ENCODE results near the gene C2. TPM values are rescaled to one million over a fixed set of nuclear protein-coding genes. Genes with fewer than 3 reads are reported as not detected.

Gene C2
- total RNA-seq, 6 experiments from 2014 or later, result 0.24 to 0.43 (median 0.43) TPM; not detected in 2

DNA sequence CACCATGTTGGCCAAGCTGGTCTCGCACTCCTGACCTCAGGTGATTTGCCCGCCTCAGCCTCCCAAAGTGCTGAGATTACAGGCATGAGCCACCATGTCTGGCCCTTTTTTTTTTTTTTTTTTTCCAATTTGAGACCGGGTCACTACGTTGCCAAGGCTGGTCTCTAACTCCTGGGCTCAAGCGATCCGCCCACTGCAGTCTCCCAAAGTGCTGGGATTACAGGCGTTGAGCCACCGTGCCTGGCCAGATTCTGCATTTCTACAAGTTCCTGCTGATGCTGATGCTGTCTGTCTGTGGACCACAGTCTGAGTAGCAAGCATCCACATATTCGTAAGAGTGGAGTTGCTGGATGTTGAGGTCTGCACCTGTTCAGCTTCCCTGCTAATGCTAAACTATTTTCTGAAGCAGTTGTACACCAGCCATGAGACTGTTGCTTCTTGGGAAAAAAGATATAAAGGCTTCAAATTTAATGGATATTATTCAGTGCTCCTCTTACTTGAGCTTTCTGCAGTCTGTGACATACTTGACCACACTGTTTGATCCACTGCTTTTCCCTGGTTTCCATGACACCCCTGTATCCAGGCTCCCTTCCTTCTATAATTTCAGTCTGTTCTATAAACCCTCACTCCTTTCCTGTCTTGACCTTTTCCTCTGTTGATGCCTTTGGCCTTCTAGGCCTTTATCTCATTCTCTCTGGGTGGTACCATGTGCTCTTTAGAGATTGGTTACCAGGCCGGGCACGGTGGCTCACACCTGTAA is 15.5 kb upstream of the C2 start:
- DNase-seq, result no peak
- H3K27ac Mint-ChIP-seq, result peak overlapping the region; percentile 59
- H3K36me3 Mint-ChIP-seq (ENCODE audit: low read depth), result no peaks in the 10 kb centered on the region
- H3K27me3 Mint-ChIP-seq (ENCODE audit: insufficient read depth), result peaks cover 4% of the 10 kb centered on the region; the same call in 1 of the 2 replicates
- H3K9me3 Mint-ChIP-seq, result no peaks in the 10 kb centered on the region
- TF ChIP-seq, protein P1, sequence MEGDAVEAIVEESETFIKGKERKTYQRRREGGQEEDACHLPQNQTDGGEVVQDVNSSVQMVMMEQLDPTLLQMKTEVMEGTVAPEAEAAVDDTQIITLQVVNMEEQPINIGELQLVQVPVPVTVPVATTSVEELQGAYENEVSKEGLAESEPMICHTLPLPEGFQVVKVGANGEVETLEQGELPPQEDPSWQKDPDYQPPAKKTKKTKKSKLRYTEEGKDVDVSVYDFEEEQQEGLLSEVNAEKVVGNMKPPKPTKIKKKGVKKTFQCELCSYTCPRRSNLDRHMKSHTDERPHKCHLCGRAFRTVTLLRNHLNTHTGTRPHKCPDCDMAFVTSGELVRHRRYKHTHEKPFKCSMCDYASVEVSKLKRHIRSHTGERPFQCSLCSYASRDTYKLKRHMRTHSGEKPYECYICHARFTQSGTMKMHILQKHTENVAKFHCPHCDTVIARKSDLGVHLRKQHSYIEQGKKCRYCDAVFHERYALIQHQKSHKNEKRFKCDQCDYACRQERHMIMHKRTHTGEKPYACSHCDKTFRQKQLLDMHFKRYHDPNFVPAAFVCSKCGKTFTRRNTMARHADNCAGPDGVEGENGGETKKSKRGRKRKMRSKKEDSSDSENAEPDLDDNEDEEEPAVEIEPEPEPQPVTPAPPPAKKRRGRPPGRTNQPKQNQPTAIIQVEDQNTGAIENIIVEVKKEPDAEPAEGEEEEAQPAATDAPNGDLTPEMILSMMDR (IDR thresholded peaks at IDR 0.05), result no peak
- H3K4me1 Mint-ChIP-seq (ENCODE audit: low read depth), result peaks cover 36% of the 10 kb centered on the region
- H3K4me3 Mint-ChIP-seq, result no peak overlapping the region

DNA sequence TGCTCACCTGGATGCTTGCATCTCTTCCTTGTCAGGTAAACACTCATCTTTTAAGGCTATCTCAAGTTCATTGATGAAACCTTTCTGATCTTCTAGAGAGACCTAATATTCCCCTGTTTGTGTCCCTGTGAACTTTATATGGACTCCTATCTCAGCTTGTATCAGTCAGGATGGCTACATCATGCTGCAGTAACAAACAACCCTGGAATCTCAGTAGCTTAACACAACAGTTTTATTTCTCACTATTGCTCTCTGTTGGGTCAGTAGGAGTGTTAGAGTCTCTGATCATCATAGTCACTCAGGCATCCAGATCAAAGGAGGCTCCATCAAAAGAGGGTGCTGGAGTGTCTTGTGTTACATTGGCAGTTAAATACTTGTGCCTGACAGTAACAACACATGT is 12.2 kb upstream of the C2 start:
- Mint-ChIP-seq H3K4me3 (no peak overlapping the region), H3K4me1 (ENCODE audit: low read depth) (peaks cover 15% of the 10 kb centered on the region), H3K9me3 (no peaks in the 10 kb centered on the region), H3K27ac (no peak overlapping the region), H3K36me3 (ENCODE audit: low read depth) (no peaks in the 10 kb centered on the region), H3K27me3 (ENCODE audit: insufficient read depth) (peaks cover 6% of the 10 kb centered on the region)
- no peak for DNase-seq
- TF ChIP-seq, protein P1 (IDR thresholded peaks at IDR 0.05), result no peak

DNA sequence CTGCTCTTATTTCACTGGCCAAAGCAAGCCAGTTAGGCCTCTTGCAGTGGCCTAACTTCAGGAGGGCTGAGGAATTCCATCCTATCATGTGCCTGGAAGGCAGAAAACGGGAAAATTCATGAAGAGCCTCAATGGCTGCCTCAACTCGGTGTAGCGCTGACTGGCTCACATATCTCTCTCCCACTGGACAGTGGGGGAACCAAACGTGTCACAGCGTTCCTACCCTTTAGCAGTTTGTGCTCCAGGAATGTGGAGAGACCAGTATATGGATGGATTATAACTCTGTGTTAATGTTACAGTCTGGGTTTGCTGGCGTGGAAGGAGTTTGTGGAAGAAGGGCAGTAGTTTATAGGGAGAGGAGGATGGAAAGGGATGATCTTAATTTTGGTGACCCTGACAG is 11.8 kb upstream of the C2 start:
- Mint-ChIP-seq H3K27ac (no peak overlapping the region), H3K9me3 (no peaks in the 10 kb centered on the region), H3K4me1 (ENCODE audit: low read depth) (peaks cover 11% of the 10 kb centered on the region), H3K27me3 (ENCODE audit: insufficient read depth) (peaks cover 6% of the 10 kb centered on the region), H3K4me3 (no peak overlapping the region), H3K36me3 (ENCODE audit: low read depth) (no peaks in the 10 kb centered on the region)
- TF ChIP-seq, protein P1 (IDR thresholded peaks at IDR 0.05), result no peak
- no peak for DNase-seq

DNA sequence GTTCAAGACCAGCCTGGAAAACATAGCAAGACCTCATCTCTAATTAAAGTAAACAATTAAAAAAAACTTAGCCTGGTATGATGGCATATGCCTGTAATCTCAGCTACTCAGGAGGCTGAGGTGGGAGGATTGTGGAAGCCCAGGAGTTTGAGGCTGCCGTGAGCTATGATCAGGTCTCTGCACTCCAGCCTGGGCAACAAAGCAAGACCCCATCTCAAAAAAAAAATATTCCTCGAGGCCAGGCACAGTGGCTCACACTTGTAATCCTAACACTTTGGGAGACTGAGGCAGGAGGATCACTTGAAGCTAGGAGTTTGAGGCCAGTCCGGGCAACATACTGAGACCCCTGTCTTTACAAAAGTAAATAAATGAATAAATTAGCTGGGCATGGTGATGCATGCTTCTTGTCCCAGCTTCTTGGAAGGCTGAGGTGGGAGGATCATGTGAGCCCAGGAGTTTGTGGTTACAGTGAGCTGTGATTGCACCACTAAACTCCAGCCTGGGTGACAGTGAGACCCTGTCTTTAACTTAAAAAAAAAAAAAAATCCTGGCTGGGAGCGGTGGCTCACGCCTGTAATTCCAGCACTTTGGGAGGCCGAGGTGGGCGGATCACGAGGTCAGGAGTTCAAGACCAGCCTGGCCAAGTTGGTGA is 9.3 kb upstream of the C2 start:
- Mint-ChIP-seq H3K4me1 (ENCODE audit: low read depth) (no peaks in the 10 kb centered on the region), H3K4me3 (no peak overlapping the region), H3K27ac (no peak overlapping the region), H3K9me3 (no peaks in the 10 kb centered on the region), H3K27me3 (ENCODE audit: insufficient read depth) (peaks cover 2% of the 10 kb centered on the region; the same call in 1 of the 2 replicates), H3K36me3 (ENCODE audit: low read depth) (no peaks in the 10 kb centered on the region)
- TF ChIP-seq, protein P1 (IDR thresholded peaks at IDR 0.05), result no peak
- DNase-seq, result no peak

DNA sequence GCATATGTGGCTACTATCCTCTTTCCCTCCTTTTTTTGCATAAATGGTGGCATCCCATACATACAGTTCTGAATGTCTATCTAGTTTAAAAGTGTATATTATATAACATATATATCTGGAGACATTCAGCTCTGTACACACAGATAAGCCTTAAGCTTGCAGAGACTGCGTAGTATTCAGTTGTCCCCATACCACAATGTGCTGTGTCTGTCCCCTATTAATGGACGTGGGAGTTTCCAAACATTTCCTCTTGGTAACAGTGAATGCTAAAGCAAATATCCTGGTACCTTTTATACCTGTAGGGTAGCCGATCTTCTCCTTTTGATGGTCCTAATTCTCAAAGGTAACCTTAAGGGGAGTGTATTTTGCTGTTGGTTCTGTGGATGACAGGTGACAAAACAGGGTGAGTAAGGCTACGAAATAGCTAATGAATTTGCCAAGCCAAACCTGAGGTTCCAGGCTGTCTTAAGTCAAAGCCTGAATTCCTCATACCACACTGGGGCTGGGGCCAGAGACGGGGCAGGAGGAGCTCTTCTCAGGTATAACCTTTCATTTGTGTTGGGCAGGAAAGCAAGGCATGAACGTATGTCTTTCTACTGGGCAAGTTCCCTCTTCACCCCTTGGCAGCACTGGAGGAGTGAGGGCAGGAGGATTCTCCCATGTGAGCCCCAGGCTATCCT is 7.8 kb upstream of the C2 start:
- TF ChIP-seq, protein P1 (IDR thresholded peaks at IDR 0.05), result no peak
- no peaks in the 10 kb centered on the region for H3K4me1 Mint-ChIP-seq (ENCODE audit: low read depth)
- H3K36me3 Mint-ChIP-seq (ENCODE audit: low read depth), result no peaks in the 10 kb centered on the region
- H3K4me3 Mint-ChIP-seq, result no peak overlapping the region
- DNase-seq, result no peak
- peaks cover 2% of the 10 kb centered on the region; the same call in 1 of the 2 replicates for H3K27me3 Mint-ChIP-seq (ENCODE audit: insufficient read depth)
- H3K9me3 Mint-ChIP-seq, result no peaks in the 10 kb centered on the region
- H3K27ac Mint-ChIP-seq, result no peak overlapping the region

Data from HFFc6 (cell line).